Pancreas (tissue), 10 donors: ENCODE results near the gene CSRNP3. TPM values are rescaled to one million over a fixed set of nuclear protein-coding genes. Genes with fewer than 3 reads are reported as not detected.
A peak's percentile ranks its signal among the peaks of the same experiment; 100 is the strongest.

ENCODE experiments used
- ATAC-seq, 4 donors: fragments of 200-7000 bp; cut with Tn5 transposase; one replicate each; pipeline versions ENCODE4 v1.8.0 to v1.9.1; 2020; ENCODE audit warnings: mild to moderate bottlenecking in 4 of 4, moderate library complexity in 4 of 4
- DNase-seq, 6 donors: peaks; one replicate each; pipeline ENCODE4 v3.0.0-alpha.2; 2020
- FAIRE-seq: peaks from 2 replicates; lab custom pipeline; 2012; peaks lifted over from hg19 to GRCh38; lab: Jason Lieb, UNC
- H3K27ac ChIP-seq, 4 donors: fragments of 200-600 bp; sonication (generic); 1 replicate in 3 of 4; 2 replicates in 1 of 4; pipeline versions ENCODE4 v1.5.0 to v1.8.0; 2020
- H3K27me3 ChIP-seq, 4 donors: fragments of 200-600 bp; one replicate each; pipeline ENCODE4 v1.8.0; 2021
- H3K36me3 ChIP-seq, 3 donors: fragments of 200-600 bp; sonication (generic) in 1 of 3; one replicate each; pipeline versions ENCODE4 v1.5.0 to v1.8.0; 2020 to 2021
- H3K4me1 ChIP-seq, 3 donors: fragments of 200-600 bp; one replicate each; pipeline ENCODE4 v1.8.0; 2021
- H3K4me3 ChIP-seq, 4 donors: fragments of 200-600 bp; sonication (generic) in 2 of 4; one replicate each; pipeline versions ENCODE4 v1.5.0 to v1.8.0; 2020 to 2021
- H3K9me3 ChIP-seq, 4 donors: fragments of 200-600 bp; one replicate each; pipeline ENCODE4 v1.8.0; 2021
- CTCF ChIP-seq, 4 donors: fragments of 200-600 bp; sonication (generic) in 3 of 4; IDR thresholded peaks; one replicate each; pipeline versions ENCODE4 v1.5.0 to v1.8.0; 2021; ENCODE audit warnings: antibody characterized with exemption in 4 of 4
- WGBS, 2 donors: extraction: QIAGEN DNeasy Blood & Tissue Kit; methylation state at CpG; one replicate each; pipeline ENCODE4 v1.1.7; 2013; 5-methylcytosine and 5-hydroxymethylcytosine counted together
- intact Hi-C, 3 donors: fragments of 100-400 bp; cut with DNase I; formaldehyde crosslinking; loops; one replicate each; pipeline versions ENCODE4 v1.11.1 to v1.14.2; 2022
- polyA plus RNA-seq, 2 donors: library from polyadenylated mRNA; stranded (reverse); fragments of 200-250 nt; gene quantifications; one replicate each; pipeline ENCODE4 v1.2.3, GENCODE V29; 2013
- total RNA-seq, 6 donors: library from RNA; stranded (reverse); fragmentation: NEBNext Ultra II Directional in 4 of 6; extraction: Animal tissue kit (Norgen Biotek cat#: 25700) in 4 of 6; gene quantifications; one replicate each; pipeline versions ENCODE4 v1.2.1 to v1.2.4, GENCODE V29; 2021 to 2023
- donor health status: healthy with polysubstance abuse.
- donor health status: DM: no; HTN: no; CAD: no; lungs with moderate emphysema.
- donor health status: DM: no; HTN: no; CAD: no.
- donor health status: control.
- donor health status: control.
- donor health status: Bipolar disorder and iron deficiency.
- donor health status: DM: yes; HTN: yes; CAD: no.
- donor health status: DM: no; HTN: no; CAD: no.
- donor health status: DM: no; HTN: no; CAD: no.
- donor health status: DM: yes; HTN: yes; CAD: no.

CSRNP3 gene
- total and polyA plus RNA-seq, 8 donors, result 0.91 to 4.8 (median 3.1) TPM

GRCh38 chr2:165575044-165575615, 105.6 kb downstream of the CSRNP3 start:
- ATAC-seq (no peak), FAIRE-seq (peak; percentile 34), DNase-seq (no peak)
- intact Hi-C loops, result no loop called here
- Histone ChIP-seq H3K4me1 (peaks cover 0 to 4% (median 4%) of the 10 kb centered on the region in 3 donors), H3K27me3 (no peaks in the 10 kb centered on the region), H3K36me3 (no peaks in the 10 kb centered on the region), H3K4me3 (no peak overlapping the region), H3K9me3 (no peaks in the 10 kb centered on the region), H3K27ac (no peak overlapping the region)
- no peak for TF ChIP-seq CTCF (IDR thresholded peaks at IDR 0.05)
- 66 to 78% methylated on average over 2 of the region's 2 CpGs for WGBS, 2 donors

- intact Hi-C loops, result no loop called here
- Histone ChIP-seq H3K36me3 (no peaks in the 10 kb centered on the region), H3K27ac (no peak overlapping the region), H3K4me1 (peaks cover 0 to 4% (median 4%) of the 10 kb centered on the region in 3 donors), H3K4me3 (no peak overlapping the region), H3K9me3 (no peaks in the 10 kb centered on the region), H3K27me3 (no peaks in the 10 kb centered on the region)
- no peak for TF ChIP-seq CTCF (IDR thresholded peaks at IDR 0.05)
- 73 to 77% methylated on average over 3 of the region's 3 CpGs for WGBS, 2 donors
- FAIRE-seq, result no peak
- no peak for DNase-seq
- ATAC-seq, result no peak
Measured at GRCh38 chr2:165576409-165577154, 107.1 kb downstream of the CSRNP3 start.

- no peaks in the 10 kb centered on the region for H3K9me3 ChIP-seq
- ATAC-seq (no peak), DNase-seq (no peak), FAIRE-seq (no peak)
- WGBS, 2 donors, result 64 to 80% methylated on average over 3 of the region's 3 CpGs
- intact Hi-C loops, result no loop called here
- no peaks in the 10 kb centered on the region for H3K27me3 ChIP-seq
- no peak overlapping the region for H3K27ac ChIP-seq
- H3K4me1 ChIP-seq, result peaks cover 0 to 5% (median 0%) of the 10 kb centered on the region in 3 donors
- H3K4me3 ChIP-seq, result no peak overlapping the region
- H3K36me3 ChIP-seq, result no peaks in the 10 kb centered on the region
- no peak for TF ChIP-seq CTCF (IDR thresholded peaks at IDR 0.05)
Measured at GRCh38 chr2:165582409-165582808, 112.9 kb downstream of the CSRNP3 start.

- FAIRE-seq (no peak), ATAC-seq (no peak), DNase-seq (no peak)
- no peak for TF ChIP-seq CTCF (IDR thresholded peaks at IDR 0.05)
- Histone ChIP-seq H3K27me3 (no peaks in the 10 kb centered on the region), H3K4me3 (no peak overlapping the region), H3K36me3 (no peaks in the 10 kb centered on the region), H3K4me1 (peaks cover 0 to 5% (median 0%) of the 10 kb centered on the region in 3 donors), H3K27ac (no peak overlapping the region), H3K9me3 (no peaks in the 10 kb centered on the region)
- WGBS, 2 donors, result 56 to 59% methylated on average over 1 of the region's 1 CpG
- intact Hi-C loops, result no loop called here
Measured at GRCh38 chr2:165582863-165583506, 113.5 kb downstream of the CSRNP3 start.
